HCT116 (cell line): Measurements from ENCODE around the gene ZBTB47.

Source experiments
- CBX3 ChIP-seq: IDR thresholded peaks from 2 replicates; pipeline ENCODE4 v1.6.1; 2012; ENCODE audit warnings: low read depth
- CTCF ChIP-seq, 3 experiments: fragments of 200-600 bp in 1 of 3; sonication (generic) in 1 of 3; IDR thresholded peaks in 2 of 3; conservative IDR thresholded peaks in 1 of 3; 2 replicates each; pipeline ENCODE4 v1.5.1; 2012 to 2017; ENCODE audit warnings: low read depth in 2 of 3, low read length in 2 of 3, antibody characterized with exemption in 1 of 3, borderline replicate concordance in 1 of 3, control low read depth in 1 of 3, mild to moderate bottlenecking in 1 of 3, mixed read lengths in 1 of 3, mixed run types in 1 of 3, moderate library complexity in 1 of 3; ENCODE audit not compliant: insufficient read depth in 1 of 3
- ELF1 ChIP-seq: IDR thresholded peaks from 2 replicates; pipeline ENCODE4 v1.6.1; 2012; ENCODE audit warnings: low read depth, borderline replicate concordance
- EZH2 ChIP-seq: fragments of 200-600 bp; sonication (generic); IDR thresholded peaks from 2 replicates; pipeline ENCODE4 v1.6.1; 2017; ENCODE audit warnings: antibody characterized with exemption, mixed run types
- POLR2A ChIP-seq: IDR thresholded peaks from 2 replicates; pipeline ENCODE4 v1.7.0; 2011; ENCODE audit warnings: borderline replicate concordance; ENCODE audit not compliant: insufficient read depth, insufficient read length; ENCODE audit errors: extremely low read depth
- POLR2AphosphoS5 ChIP-seq: IDR thresholded peaks from 2 replicates; pipeline ENCODE4 v1.6.1; 2011; ENCODE audit warnings: mild to moderate bottlenecking, low read depth, low read length, moderate library complexity
- SP1 ChIP-seq: IDR thresholded peaks from 2 replicates; pipeline ENCODE4 v1.6.1; 2012; ENCODE audit warnings: low read depth
- ZBTB33 ChIP-seq: IDR thresholded peaks from 2 replicates; pipeline ENCODE4 v1.6.1; 2011; ENCODE audit warnings: mild to moderate bottlenecking, low read length, moderate library complexity; ENCODE audit not compliant: insufficient replicate concordance; ENCODE audit errors: extremely low read depth
- ZFX ChIP-seq: fragments of 450-650 bp; IDR thresholded peaks from 2 replicates; pipeline ENCODE4 v1.6.1; 2017

- no peak for TF ChIP-seq SP1
- no peak for TF ChIP-seq EZH2
- no peak for TF ChIP-seq ZFX
- TF ChIP-seq POLR2AphosphoS5: no peak
- TF ChIP-seq CTCF (IDR thresholded peaks at IDR 0.05 in 2 of 3, conservative IDR thresholded peaks at IDR 0.05 in 1 of 3; ENCODE audit: borderline replicate concordance in 1 of 3, insufficient read depth in 1 of 3, low read depth in 2 of 3, low read length in 2 of 3): no peak
- TF ChIP-seq ZBTB33: no peak
- no peak for TF ChIP-seq ELF1
- no peak for TF ChIP-seq POLR2A
- no peak for TF ChIP-seq CBX3
Observed at GRCh38 chr3:42693530-42693930, 40.0 kb downstream of the ZBTB47 start.
